HepG2 (cell line): ENCODE results near the gene GGT7. TPM values are rescaled to one million over a fixed set of nuclear protein-coding genes. Genes with fewer than 3 reads are reported as not detected.
"Not testable (repeated sequence)": the region's sequence is repeated elsewhere in the genome, so short reads cannot be mapped to it uniquely, and the experiment has no call there.

ENCODE experiments used
- ATAC-seq: fragments of 200-7000 bp; cut with Tn5 transposase; 3 replicates; pipeline ENCODE4 v1.9.1; 2020; ENCODE audit warnings: mild to moderate bottlenecking, moderate library complexity
- BruUV-seq: library from RNA; stranded (reverse); fragments of 400-500 nt; replicated peaks from 2 replicates; lab custom pipeline; 2021; lab: Mats Ljungman, UMichigan
- CTCF ChIA-PET: fragments of 300-600 bp; formaldehyde crosslinking; extraction: SDS; loops from one replicate; lab custom pipeline; 2021; ENCODE audit warnings: low total read pairs, inconsistent platforms, low intra/inter-chr PET ratio; lab: Yijun Ruan, JAX
- POLR2A ChIA-PET: fragments of 350-600 bp; sonication (Branson Sonifier 250); formaldehyde crosslinking; loops from one replicate; lab custom pipeline; 2020; ENCODE audit warnings: antibody characterized with exemption, inconsistent platforms; lab: Yijun Ruan, JAX
- DNase-seq: peaks from one replicate; pipeline ENCODE4 v3.0.0-alpha.2; 2015; ENCODE audit warnings: low spot score
- FAIRE-seq: peaks from 3 replicates; lab custom pipeline; 2011; peaks lifted over from hg19 to GRCh38; lab: Jason Lieb, UNC
- H2AFZ ChIP-seq: one replicate; pipeline ENCODE4 v1.6.1; 2011; ENCODE audit warnings: low read length, inconsistent platforms
- H3K27ac ChIP-seq: fragments of 300-600 bp; 3 replicates; pipeline ENCODE4 v1.8.0; 2011; ENCODE audit warnings: mixed run types, mild to moderate bottlenecking, mixed read lengths, low read length, inconsistent platforms; ENCODE audit not compliant: insufficient read depth; ENCODE audit errors: extremely low read length
- H3K27me3 ChIP-seq, 2 experiments: fragments of 200-600 bp in 1 of 2; 2 replicates in 1 of 2; 3 replicates in 1 of 2; pipeline versions ENCODE4 v1.6.0 to v1.8.0; 2011; ENCODE audit warnings: low read length in 2 of 2, mild to moderate bottlenecking in 2 of 2, moderate library complexity in 2 of 2, inconsistent platforms in 1 of 2; ENCODE audit not compliant: insufficient read depth in 2 of 2, control insufficient read depth in 1 of 2
- H3K36me3 ChIP-seq, 2 experiments: fragments of 200-600 bp in 1 of 2; replicated peaks in 1 of 2; 2 replicates in 1 of 2; 3 replicates in 1 of 2; pipeline versions ENCODE4 v1.5.1 to v1.8.0; 2011; ENCODE audit warnings: low read length in 2 of 2, inconsistent platforms in 1 of 2; ENCODE audit not compliant: insufficient read depth in 2 of 2, control insufficient read depth in 1 of 2
- H3K4me1 ChIP-seq: 2 replicates; pipeline ENCODE4 v1.5.1; 2012; ENCODE audit warnings: low read length, inconsistent platforms; ENCODE audit not compliant: insufficient read depth
- H3K4me2 ChIP-seq: 2 replicates; pipeline ENCODE4 v1.6.0; 2011; ENCODE audit warnings: low read depth, low read length, inconsistent platforms
- H3K4me3 ChIP-seq, 3 experiments: fragments of 200-600 bp in 1 of 3; sonication (generic), shearing (Covaris generic) in 1 of 3; replicated peaks in 1 of 3; 2 replicates each; pipeline ENCODE4 v1.5.1; 2011 to 2016; ENCODE audit warnings: low read length in 3 of 3, inconsistent platforms in 2 of 3, low read depth in 2 of 3, mild to moderate bottlenecking in 2 of 3, control low read depth in 1 of 3, mixed read lengths in 1 of 3; ENCODE audit not compliant: insufficient read depth in 1 of 3
- H3K79me2 ChIP-seq: one replicate; pipeline ENCODE4 v1.6.1; 2011; ENCODE audit warnings: low read length, inconsistent platforms; ENCODE audit not compliant: insufficient read depth
- H3K9ac ChIP-seq: 2 replicates; pipeline ENCODE4 v1.6.0; 2011; ENCODE audit warnings: mild to moderate bottlenecking, low read depth, low read length, inconsistent platforms; ENCODE audit not compliant: insufficient read depth
- H3K9me3 ChIP-seq: 2 replicates; pipeline ENCODE4 v1.5.1; 2012; ENCODE audit warnings: mild to moderate bottlenecking, low read length
- H4K20me1 ChIP-seq: 2 replicates; pipeline ENCODE4 v1.6.0; 2011; ENCODE audit warnings: inconsistent platforms, mild to moderate bottlenecking, low read length, moderate library complexity; ENCODE audit not compliant: insufficient read depth
- BHLHE40 ChIP-seq: IDR thresholded peaks from 2 replicates; pipeline ENCODE4 v1.6.1; 2011; ENCODE audit warnings: low read length, improper control_type of control experiment
- MEIS1 ChIP-seq: sonication (generic); formaldehyde crosslinking; IDR thresholded peaks from 2 replicates; pipeline ENCODE4 v1.9.0; 2021; ENCODE audit warnings: mild to moderate bottlenecking, missing genetic modification reagents, moderate library complexity, borderline replicate concordance
- SRF ChIP-seq: IDR thresholded peaks from 2 replicates; pipeline ENCODE4 v1.6.1; 2011; ENCODE audit warnings: mild to moderate bottlenecking, low read depth, low read length, moderate library complexity
- ZBTB33 ChIP-seq: sonication (generic); formaldehyde crosslinking; IDR thresholded peaks from 2 replicates; pipeline ENCODE4 v1.4.0; 2020; ENCODE audit warnings: missing genetic modification reagents
- WGBS: methylation state at CpG from one replicate; pipeline ENCODE4 v1.1.6; 2017; ENCODE audit warnings: low lambda C conversion rate; 5-methylcytosine and 5-hydroxymethylcytosine counted together
- in situ Hi-C: cut with HindIII; loops from 2 replicates; pipeline ENCODE4 v1.10.0; 2017; ENCODE audit warnings: low pct_unique_long_range_greater_than_20kb; ENCODE audit not compliant: extremely low pct_ligation_motif_present
- intact Hi-C: fragments of 100-400 bp; cut with micrococcal nuclease; formaldehyde crosslinking; loops from one replicate; pipeline ENCODE4 v1.10.0; 2022; ENCODE audit not compliant: unreplicated experiment
- polyA plus RNA-seq, 8 experiments: library from polyadenylated mRNA; depleted of rRNA in 3 of 8; stranded (reverse) in 7 of 8; unstranded in 1 of 8; fragments of >200 nt; fragmentation: Illumina TruSeq in 4 of 8; extraction: Trizol in 4 of 8; gene quantifications; 2 replicates each; pipeline versions ENCODE4 v1.2.1 to v1.2.3, GENCODE V29; 2011 to 2016; ENCODE audit warnings: low read depth in 4 of 8, missing spikeins in 1 of 8, mixed read lengths in 1 of 8; ENCODE audit not compliant: insufficient read depth in 1 of 8
- total RNA-seq, 5 experiments: library from RNA; depleted of rRNA; stranded (reverse); fragments of >200 nt; fragmentation: Illumina TruSeq; extraction: Trizol; gene quantifications; 2 replicates each; pipeline ENCODE4 v1.2.3, GENCODE V29; 2016; ENCODE audit warnings: low read depth in 1 of 5

The GGT7 gene
- total and polyA plus RNA-seq, 2 of the 13 experiments (the other 11 are each of a cell fraction or from before 2014, with no cell fraction given) = 6.6 to 23.0 TPM

- Histone ChIP-seq H3K4me1 (peaks cover 34% of the 10 kb centered on the region), H3K9me3 (no peaks in the 10 kb centered on the region), H2AFZ (no peak overlapping the region), H3K27ac (no peak overlapping the region), H3K36me3 (peaks cover 2 to 27% of the 10 kb centered on the region in 2 experiments; a peak in 4 of 5 replicates), H3K4me3 (no peak overlapping the region), H3K4me2 (no peak overlapping the region), H3K27me3 (peaks cover 0 to 5% of the 10 kb centered on the region in 2 experiments; a peak in 1 of 5 replicates), H4K20me1 (peaks cover 7% of the 10 kb centered on the region; the same call in 1 of the 2 replicates), H3K79me2 (peaks cover 30% of the 10 kb centered on the region), H3K9ac (no peak overlapping the region)
- FAIRE-seq = no peak
- DNase-seq = no peak
- intact Hi-C loops = no loop called here
- no TSS peak for BruUV-seq
- in situ Hi-C loops = no loop called here
- no peak for ATAC-seq
- TF ChIP-seq SRF = no peak
- TF ChIP-seq BHLHE40 = no peak
- no peak for TF ChIP-seq MEIS1 (CRISPR knock-in tag)
- ChIA-PET CTCF (no interaction called here), POLR2A (no interaction called here)
- WGBS = 66% methylated on average over 2 of the region's 2 CpGs
Measured at GRCh38 chr20:34881689-34882088, 9.0 kb upstream of the GGT7 start.

- H3K9ac ChIP-seq, FAIRE-seq, intact Hi-C loops, in situ Hi-C loops, H3K4me3 ChIP-seq, ATAC-seq, H3K27me3 ChIP-seq, H4K20me1 ChIP-seq, BruUV-seq, H3K27ac ChIP-seq, H2AFZ ChIP-seq, H3K4me2 ChIP-seq, H3K9me3 ChIP-seq, CTCF ChIA-PET: not testable (repeated sequence)
- 89% methylated on average over 7 of the region's 7 CpGs for WGBS
- peaks cover 29% of the 10 kb centered on the region for H3K4me1 ChIP-seq
- POLR2A ChIA-PET = interaction anchor here (1.3 kb wide), 1 partner anchor 75 kb away, joined by 3 read pairs; the partner anchor contains the start of genes GSS and MYH7B
- H3K36me3 ChIP-seq = peaks cover 2 to 25% of the 10 kb centered on the region in 2 experiments; a peak in 4 of 5 replicates
- peaks cover 30% of the 10 kb centered on the region for H3K79me2 ChIP-seq
- peak; percentile 58; the same call in 1 of the 2 replicates for TF ChIP-seq ZBTB33 (CRISPR knock-in tag)
- TF ChIP-seq, all 625 proteins: peak for 1; not testable (repeated sequence) for 624
- not testable (repeated sequence) for DNase-seq
Measured at GRCh38 chr20:34880971-34881370, 8.3 kb upstream of the GGT7 start.
